HL-60 (cell line): ENCODE results near the gene ZRANB3.
"Not testable (repeated sequence)": the region's sequence is repeated elsewhere in the genome, so short reads cannot be mapped to it uniquely, and the experiment has no call there.

ENCODE experiments used
- DNase-seq, 2 experiments: peaks; one replicate each; pipeline ENCODE4 v3.0.0-alpha.2; 2010 to 2020; ENCODE audit warnings: low read depth in 1 of 2, low spot score in 1 of 2
- H3K27ac ChIP-seq: fragments of 250-450 bp; sonication (Bioruptor Pico); replicated peaks from 2 replicates; pipeline ENCODE4 v1.5.1; 2020; ENCODE audit warnings: mild to moderate bottlenecking, moderate library complexity
- H3K27me3 ChIP-seq: fragments of 250-450 bp; sonication (Bioruptor Pico); 2 replicates; pipeline ENCODE4 v1.5.1; 2021; ENCODE audit warnings: mild to moderate bottlenecking, moderate library complexity; ENCODE audit not compliant: insufficient read depth, poor library complexity, severe bottlenecking
- H3K4me3 ChIP-seq: replicated peaks from 2 replicates; pipeline ENCODE4 v1.5.1; 2011; ENCODE audit warnings: mild to moderate bottlenecking, control low read depth, low read length; ENCODE audit not compliant: insufficient read depth
- GABPA ChIP-seq: IDR thresholded peaks from 2 replicates; pipeline ENCODE4 v1.6.1; 2012; ENCODE audit warnings: low read depth
- POLR2AphosphoS5 ChIP-seq: IDR thresholded peaks from 2 replicates; pipeline ENCODE4 v1.6.1; 2012; ENCODE audit warnings: low read depth
- SPI1 ChIP-seq: IDR thresholded peaks from 2 replicates; pipeline ENCODE4 v1.6.1; 2012; ENCODE audit warnings: low read depth, mild to moderate bottlenecking, borderline replicate concordance
- TF ChIP-seq, protein P1 (sequence below): IDR thresholded peaks from one replicate; pipeline ENCODE4 v1.5.1; 2011; ENCODE audit warnings: low read length, control low read depth, inconsistent platforms; ENCODE audit not compliant: insufficient read depth
- TF ChIP-seq, protein P2 (sequence below): IDR thresholded peaks from 2 replicates; pipeline ENCODE4 v1.6.1; 2012; ENCODE audit warnings: low read depth; ENCODE audit not compliant: insufficient replicate concordance

The ZRANB3 gene

DNA sequence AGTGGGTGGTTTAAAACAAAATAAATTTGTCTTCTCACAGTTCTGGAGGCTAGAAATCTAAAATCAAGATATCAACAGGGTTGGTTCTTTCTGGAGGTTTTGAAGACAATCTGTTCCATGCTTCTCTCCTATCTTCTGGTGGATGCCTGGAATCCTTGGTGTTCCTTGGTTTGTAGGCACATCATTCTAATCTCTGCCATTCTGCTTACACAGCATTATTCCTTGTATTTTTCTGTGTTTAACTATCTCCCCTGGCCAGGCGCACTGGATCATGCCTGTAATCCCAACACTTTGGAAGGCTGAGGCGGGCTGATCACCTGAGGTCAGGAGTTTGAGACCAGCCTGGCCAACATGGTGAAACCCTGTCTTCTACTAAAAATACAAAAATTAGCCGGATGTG is 108.1 kb downstream of the ZRANB3 start:
- H3K4me3 ChIP-seq: no peak overlapping the region
- TF ChIP-seq, protein P1, sequence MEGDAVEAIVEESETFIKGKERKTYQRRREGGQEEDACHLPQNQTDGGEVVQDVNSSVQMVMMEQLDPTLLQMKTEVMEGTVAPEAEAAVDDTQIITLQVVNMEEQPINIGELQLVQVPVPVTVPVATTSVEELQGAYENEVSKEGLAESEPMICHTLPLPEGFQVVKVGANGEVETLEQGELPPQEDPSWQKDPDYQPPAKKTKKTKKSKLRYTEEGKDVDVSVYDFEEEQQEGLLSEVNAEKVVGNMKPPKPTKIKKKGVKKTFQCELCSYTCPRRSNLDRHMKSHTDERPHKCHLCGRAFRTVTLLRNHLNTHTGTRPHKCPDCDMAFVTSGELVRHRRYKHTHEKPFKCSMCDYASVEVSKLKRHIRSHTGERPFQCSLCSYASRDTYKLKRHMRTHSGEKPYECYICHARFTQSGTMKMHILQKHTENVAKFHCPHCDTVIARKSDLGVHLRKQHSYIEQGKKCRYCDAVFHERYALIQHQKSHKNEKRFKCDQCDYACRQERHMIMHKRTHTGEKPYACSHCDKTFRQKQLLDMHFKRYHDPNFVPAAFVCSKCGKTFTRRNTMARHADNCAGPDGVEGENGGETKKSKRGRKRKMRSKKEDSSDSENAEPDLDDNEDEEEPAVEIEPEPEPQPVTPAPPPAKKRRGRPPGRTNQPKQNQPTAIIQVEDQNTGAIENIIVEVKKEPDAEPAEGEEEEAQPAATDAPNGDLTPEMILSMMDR: no peak
- no peak for TF ChIP-seq SPI1
- no peak for TF ChIP-seq POLR2AphosphoS5
- TF ChIP-seq, protein P2, sequence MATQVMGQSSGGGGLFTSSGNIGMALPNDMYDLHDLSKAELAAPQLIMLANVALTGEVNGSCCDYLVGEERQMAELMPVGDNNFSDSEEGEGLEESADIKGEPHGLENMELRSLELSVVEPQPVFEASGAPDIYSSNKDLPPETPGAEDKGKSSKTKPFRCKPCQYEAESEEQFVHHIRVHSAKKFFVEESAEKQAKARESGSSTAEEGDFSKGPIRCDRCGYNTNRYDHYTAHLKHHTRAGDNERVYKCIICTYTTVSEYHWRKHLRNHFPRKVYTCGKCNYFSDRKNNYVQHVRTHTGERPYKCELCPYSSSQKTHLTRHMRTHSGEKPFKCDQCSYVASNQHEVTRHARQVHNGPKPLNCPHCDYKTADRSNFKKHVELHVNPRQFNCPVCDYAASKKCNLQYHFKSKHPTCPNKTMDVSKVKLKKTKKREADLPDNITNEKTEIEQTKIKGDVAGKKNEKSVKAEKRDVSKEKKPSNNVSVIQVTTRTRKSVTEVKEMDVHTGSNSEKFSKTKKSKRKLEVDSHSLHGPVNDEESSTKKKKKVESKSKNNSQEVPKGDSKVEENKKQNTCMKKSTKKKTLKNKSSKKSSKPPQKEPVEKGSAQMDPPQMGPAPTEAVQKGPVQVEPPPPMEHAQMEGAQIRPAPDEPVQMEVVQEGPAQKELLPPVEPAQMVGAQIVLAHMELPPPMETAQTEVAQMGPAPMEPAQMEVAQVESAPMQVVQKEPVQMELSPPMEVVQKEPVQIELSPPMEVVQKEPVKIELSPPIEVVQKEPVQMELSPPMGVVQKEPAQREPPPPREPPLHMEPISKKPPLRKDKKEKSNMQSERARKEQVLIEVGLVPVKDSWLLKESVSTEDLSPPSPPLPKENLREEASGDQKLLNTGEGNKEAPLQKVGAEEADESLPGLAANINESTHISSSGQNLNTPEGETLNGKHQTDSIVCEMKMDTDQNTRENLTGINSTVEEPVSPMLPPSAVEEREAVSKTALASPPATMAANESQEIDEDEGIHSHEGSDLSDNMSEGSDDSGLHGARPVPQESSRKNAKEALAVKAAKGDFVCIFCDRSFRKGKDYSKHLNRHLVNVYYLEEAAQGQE: no peak
- no peak for TF ChIP-seq GABPA

DNA sequence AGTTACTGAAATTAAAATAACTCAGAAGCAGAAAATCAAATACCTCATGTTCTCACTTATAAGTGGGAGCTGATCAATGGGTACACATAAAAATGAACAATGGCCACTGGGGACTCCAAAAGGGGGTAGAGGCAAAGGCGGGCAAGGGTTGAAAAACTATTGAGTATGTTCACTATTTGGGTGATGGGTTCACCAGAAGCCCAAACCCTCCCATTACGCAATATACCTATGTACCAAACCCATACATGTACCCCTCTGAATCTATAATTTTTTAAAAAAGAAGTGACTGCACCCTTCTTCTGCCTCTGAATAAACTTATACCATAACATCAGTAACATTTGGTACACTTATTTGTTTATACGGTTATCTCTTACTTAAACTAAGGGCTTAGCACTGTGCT is 119.4 kb downstream of the ZRANB3 start:
- Histone ChIP-seq H3K27ac (no peak overlapping the region), H3K4me3 (no peak overlapping the region), H3K27me3 (no peaks in the 10 kb centered on the region)
- no peak for DNase-seq
- TF ChIP-seq SPI1 (no peak), POLR2AphosphoS5 (no peak), GABPA (no peak)
- TF ChIP-seq, protein P1: no peak
- TF ChIP-seq, protein P2: no peak

More for the DNA sequence above, 108.1 kb downstream of the ZRANB3 start:
- no peak for DNase-seq
- Histone ChIP-seq H3K27me3 (no peaks in the 10 kb centered on the region), H3K27ac (no peak overlapping the region)

DNA sequence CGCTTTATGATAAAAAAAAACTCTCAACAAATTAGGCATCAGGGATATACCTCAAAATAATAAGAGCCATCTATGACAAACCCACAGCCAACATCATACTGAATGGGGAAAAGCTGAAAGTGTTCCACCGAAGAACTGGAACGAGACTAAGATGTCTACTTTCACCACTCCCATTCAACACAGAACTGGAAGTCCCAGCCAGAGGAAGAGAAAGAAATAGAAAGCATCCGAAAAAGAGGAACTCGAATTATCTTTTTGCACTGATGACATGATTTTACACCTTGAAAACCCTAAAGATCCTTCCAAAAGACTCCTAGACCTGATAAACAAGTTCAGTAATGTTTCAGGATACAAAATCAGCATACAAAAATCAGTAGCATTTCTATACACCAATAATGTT is 121.6 kb downstream of the ZRANB3 start:
- TF ChIP-seq, protein P2: no peak
- TF ChIP-seq POLR2AphosphoS5 (no peak), SPI1 (peak; percentile 82; the same call in 1 of the 2 replicates), GABPA (no peak)
- TF ChIP-seq, protein P1: no peak
- DNase-seq: peak in 1 of 2 experiments; percentile 2
- H3K27ac ChIP-seq: no peak overlapping the region
- H3K4me3 ChIP-seq: no peak overlapping the region
- no peaks in the 10 kb centered on the region for H3K27me3 ChIP-seq

DNA sequence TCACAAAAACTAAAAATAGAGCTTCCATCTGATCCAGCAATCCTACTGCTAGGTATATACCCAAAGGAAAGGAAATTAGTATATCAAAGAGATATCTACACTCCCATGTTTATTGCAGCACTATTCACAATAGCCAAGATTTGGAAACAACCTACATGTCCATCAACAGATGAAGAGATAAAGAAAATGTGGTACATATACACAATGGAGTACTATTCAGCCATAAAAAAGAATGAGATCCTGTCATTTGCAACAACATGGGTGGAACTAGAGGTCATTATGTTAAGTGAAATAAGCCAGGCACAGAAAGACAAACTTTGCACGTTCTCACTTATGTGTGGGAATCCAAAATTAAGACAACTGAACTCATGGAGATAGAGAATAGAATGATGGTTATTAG is 134.8 kb downstream of the ZRANB3 start:
- not testable (repeated sequence) for H3K4me3 ChIP-seq, H3K27ac ChIP-seq, DNase-seq, H3K27me3 ChIP-seq
